A673 (cell line): ENCODE data around the gene FAM168B.

Experiments
- EZH2 ChIP-seq: fragments of 200-600 bp; sonication (generic); IDR thresholded peaks from 2 replicates; pipeline ENCODE4 v1.6.1; 2017; ENCODE audit warnings: borderline replicate concordance, low read depth, mild to moderate bottlenecking, mixed read lengths, antibody characterized with exemption, low read length; ENCODE audit not compliant: poor library complexity, severe bottlenecking
- TF ChIP-seq, protein P1 (sequence below): fragments of 300-800, 200-600 bp; sonication (generic); conservative IDR thresholded peaks from 2 replicates; pipeline ENCODE4 v1.5.1; 2017; ENCODE audit warnings: low read depth, mild to moderate bottlenecking, antibody characterized with exemption, low read length, moderate library complexity, mixed read lengths

DNA sequence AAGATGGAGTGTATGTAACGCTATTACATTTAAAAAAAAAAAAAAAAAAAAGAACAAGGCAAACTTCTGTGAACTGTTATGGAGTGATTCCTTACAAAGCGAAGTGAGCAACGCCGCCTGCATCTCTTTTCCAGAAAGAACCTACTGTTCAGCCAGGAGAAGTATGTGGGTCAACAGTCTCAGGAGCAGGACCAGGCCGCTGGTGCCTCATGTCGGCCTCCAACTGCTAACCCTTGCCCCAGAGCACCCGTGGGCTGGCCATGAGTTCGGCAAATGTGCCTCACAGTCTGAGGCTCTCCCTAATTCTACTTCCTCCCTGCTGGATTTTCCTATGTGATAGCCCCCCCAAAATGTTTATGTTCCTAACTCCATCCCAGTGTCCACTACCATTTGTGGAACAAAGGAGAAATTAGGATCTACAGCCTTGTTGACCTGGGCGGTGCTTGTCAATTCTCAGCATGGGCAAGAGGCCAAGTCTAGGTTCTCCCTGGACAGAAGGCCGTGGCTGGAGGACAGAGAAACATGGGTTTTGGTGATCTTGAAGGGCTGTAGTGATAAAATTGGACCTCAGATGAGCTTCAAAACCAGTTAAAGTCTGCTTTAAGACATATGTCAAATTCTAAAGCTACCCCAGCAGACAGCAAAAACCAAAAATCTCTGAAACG, 15.9 kb downstream of the FAM168B start:
- TF ChIP-seq, protein P1, sequence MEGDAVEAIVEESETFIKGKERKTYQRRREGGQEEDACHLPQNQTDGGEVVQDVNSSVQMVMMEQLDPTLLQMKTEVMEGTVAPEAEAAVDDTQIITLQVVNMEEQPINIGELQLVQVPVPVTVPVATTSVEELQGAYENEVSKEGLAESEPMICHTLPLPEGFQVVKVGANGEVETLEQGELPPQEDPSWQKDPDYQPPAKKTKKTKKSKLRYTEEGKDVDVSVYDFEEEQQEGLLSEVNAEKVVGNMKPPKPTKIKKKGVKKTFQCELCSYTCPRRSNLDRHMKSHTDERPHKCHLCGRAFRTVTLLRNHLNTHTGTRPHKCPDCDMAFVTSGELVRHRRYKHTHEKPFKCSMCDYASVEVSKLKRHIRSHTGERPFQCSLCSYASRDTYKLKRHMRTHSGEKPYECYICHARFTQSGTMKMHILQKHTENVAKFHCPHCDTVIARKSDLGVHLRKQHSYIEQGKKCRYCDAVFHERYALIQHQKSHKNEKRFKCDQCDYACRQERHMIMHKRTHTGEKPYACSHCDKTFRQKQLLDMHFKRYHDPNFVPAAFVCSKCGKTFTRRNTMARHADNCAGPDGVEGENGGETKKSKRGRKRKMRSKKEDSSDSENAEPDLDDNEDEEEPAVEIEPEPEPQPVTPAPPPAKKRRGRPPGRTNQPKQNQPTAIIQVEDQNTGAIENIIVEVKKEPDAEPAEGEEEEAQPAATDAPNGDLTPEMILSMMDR = no peak
- no peak for TF ChIP-seq EZH2
